NCI-H2107 (cell line): ENCODE data around the gene NAV2.

Experiments used
- DNase-seq: peaks from one replicate; lab custom pipeline; 2025; lab: John Stamatoyannopoulos, UW

NAV2 gene

DNA sequence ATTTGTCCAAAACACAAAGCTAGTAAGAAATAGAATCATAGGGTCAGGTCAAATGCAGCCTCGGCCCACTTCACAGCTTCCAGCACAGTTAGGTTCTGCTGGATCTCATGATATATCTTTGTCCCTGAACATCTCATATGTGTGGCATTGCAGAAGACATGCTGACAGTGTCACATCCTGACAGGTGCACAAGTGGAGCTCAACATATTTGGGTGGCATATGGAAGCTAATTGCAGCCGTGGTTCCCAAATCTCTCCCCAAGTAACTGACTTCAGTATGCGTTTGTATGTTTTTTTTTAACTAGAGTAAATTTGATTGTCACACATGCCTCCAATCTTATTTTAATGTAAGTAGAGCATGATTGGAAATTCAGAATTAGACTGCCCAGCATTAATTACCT, 33.4 kb downstream of the NAV2 start:
- no peak for DNase-seq

GRCh38 chr11:19747634-19748033, 35.0 kb downstream of the NAV2 start:
- DNase-seq, result no peak

DNA sequence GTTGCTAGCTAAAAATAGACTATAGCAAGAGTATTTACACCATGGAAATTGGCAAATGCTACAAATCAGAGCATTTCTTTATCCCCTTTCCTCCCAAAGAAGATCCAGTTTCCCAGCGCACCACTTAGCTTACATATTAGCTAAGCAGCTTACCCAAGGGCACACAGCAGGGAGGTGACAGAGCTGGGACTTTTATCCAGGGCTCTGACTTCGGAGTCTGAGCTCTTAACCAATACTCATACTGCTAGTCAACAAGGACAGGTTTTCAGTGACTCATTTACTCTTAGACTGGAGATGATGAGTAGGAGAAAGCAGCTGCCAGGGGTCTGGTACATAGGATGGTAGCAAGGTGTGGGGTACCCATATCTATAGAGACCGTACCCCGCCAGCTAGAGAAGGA, 38.4 kb downstream of the NAV2 start:
- DNase-seq, result no peak

GRCh38 chr11:19753451-19754106, 40.9 kb downstream of the NAV2 start:
- no peak for DNase-seq

DNA sequence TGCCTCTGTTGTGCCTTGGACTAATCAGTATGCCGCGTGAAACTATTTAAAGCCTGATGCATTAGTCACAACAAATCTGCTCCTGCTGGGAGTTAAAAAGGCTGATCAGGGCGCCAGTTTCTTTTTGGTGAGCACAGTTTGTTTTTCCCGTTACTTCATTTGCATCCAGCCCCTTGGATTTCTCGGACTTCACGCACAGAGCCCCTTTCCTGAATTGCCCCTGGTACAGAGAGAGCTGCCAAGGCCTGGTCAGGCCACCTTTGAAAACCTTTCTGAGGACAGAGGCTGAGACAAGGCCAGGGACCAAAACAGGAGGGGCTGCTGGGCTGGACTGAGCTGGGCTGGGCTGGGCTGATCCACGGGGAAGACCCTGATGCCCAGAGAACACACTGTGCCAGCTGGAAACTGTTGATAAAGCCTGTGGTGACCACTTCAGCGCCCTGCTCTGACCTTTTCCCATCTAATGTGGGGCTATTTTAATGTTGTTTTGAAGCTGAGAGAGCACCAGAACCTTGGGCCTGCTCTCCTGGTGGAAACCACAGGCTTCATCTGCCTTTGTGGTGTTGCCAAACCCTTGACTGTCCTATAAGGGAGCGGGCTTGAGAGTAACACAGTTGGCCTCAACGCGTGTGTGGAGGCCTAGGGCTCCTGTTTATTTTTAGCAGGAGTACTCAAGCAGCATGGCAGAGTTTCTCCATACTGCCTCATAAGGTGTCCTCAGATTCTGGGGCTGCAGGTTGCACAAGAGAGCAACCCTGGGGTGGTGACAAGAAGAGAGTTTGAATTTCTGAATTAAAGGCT, 44.2 kb downstream of the NAV2 start:
- no peak for DNase-seq

GRCh38 chr11:19759389-19759788, 46.8 kb downstream of the NAV2 start:
- DNase-seq, result no peak

- no peak for DNase-seq
Observed at GRCh38 chr11:19762266-19762665, 49.6 kb downstream of the NAV2 start.

DNA sequence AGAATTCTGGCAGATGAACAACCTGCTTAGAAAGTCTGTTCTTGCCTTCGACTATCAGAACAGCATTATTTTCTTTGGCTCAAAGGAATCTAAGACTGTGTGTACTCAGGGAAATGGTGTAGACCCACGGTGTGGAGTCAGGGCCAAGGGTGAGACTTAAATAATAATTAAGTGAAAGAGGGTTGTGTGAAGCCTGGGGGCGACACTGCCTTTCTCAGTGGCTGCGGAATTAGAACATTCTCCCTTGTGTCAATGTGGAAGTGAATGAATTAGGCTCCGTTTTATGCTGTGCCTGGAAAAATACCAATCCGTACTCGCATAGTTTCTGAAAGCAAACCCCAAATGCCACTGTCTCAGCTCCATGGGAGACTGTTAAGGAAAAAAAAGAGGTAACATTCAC, 50.7 kb downstream of the NAV2 start:
- no peak for DNase-seq

- no peak for DNase-seq
Observed at GRCh38 chr11:19766206-19766605, 53.6 kb downstream of the NAV2 start.

GRCh38 chr11:19766810-19767209, 54.2 kb downstream of the NAV2 start:
- DNase-seq, result no peak

GRCh38 chr11:19767627-19768151, 55.1 kb downstream of the NAV2 start:
- DNase-seq, result no peak

- no peak for DNase-seq
Observed at GRCh38 chr11:19768197-19768596, 55.6 kb downstream of the NAV2 start.

- no peak for DNase-seq
Observed at GRCh38 chr11:19768815-19769214, 56.2 kb downstream of the NAV2 start.

DNA sequence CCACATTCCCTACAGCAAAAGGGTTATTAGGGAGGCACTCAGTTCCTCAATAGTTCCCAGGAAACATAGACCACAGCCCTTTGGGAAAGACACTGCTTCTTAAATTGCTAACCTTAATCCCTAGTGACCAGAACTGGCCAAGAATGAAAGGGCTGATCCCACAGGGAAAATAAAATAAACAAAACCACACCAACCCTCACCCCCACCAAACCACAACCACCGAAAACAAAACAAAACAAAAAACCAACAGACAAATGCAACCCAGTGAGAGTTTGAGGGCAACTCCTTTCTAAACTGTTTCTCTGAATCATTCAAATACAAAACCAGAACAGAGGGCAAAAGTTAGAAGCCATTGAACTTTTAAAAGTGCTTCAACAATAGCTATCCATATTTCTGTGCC, 57.2 kb downstream of the NAV2 start:
- peak; percentile 46 for DNase-seq

DNA sequence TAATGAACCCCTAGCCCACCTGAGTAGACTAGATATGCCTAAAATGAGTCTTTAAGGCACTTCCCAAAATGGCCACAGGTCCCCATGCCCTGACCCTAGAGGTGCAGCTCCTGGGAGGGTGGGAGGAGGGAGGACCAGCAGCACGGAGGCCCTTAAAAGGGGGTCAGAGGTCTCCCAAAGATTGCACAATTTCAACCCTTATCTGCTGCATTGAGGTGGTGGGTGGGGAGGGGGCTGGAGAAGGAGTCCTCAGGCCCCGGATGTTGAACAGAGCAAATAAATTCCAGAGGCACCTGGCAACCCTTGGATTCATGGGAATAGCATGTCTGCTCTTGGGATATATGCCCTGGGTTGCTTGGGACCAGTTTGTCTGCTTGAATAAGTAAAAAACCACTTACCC, 57.6 kb downstream of the NAV2 start:
- no peak for DNase-seq

- DNase-seq, result no peak
Observed at GRCh38 chr11:19771463-19771862, 58.8 kb downstream of the NAV2 start.

DNA sequence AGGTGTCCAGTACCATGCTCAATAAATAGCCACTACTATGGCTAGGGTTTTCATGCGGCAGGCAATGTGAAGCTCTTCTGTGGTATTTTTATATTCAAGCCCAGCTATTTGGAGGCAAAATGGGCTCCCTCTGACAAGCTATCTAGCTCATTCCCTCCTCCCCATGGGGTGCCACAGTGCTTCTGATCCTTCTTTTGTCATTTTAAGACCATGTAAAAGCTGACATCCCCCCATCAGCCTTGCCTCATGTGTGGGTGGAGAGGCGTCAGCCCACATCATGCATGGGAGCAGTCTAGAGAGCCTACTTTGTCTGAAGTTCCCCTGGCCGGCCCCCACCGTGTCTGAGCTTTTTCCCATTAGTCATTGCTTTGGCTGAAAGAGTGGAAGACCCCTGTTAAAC, 59.8 kb downstream of the NAV2 start:
- DNase-seq, result no peak

DNA sequence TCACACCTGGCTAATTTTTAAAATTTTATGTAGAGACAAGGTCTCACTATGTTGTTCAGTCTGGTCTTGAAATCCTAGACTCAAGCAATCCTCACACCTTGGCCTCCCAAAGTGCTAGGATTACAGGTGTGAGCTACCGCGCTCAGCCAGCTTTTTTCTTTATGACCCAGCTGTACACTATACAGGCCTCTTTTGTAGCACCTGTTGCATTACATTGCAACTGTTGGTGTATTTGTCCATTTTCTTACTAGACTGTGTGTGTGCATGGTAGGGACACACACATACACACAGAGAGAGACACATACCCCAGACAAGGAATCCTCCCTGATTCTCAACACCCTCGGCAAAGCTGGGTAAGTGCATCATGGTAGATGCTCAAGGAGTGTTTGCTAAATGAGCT, 61.7 kb downstream of the NAV2 start:
- no peak for DNase-seq

DNA sequence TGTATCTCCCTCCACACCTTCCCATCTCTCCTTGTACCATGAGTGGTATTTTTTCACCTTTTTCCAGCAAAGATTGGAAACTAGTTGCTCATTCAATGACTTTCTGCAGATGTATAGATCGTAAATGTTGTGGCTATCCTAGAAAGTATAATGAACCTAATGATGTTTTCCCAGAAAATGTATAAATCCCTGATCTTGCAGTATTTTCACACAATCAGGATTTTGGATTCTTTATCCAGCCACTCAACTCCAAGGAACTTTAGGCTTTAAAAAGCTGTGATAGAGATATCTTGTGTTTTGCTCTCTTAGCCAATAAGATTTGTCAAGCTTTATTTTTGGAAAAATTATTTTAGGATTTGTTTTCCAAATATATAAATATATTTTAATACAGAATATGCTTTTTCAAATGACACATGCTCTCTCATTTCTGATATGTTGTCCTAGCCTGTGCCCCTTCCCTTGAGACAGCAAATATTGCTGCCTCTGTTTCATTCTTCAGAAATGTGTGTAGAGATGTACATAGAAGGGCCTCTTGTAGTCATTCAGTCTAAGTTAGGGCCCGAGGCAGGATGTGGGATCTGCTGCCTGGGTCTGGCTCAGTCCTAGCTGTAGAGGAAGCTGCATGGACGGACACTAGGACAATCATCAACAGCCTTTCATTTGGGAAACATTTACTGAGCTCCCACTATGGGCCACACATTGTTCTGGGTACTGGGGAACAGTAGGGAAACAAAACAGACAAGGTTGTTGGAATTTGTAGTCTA, 62.4 kb downstream of the NAV2 start:
- DNase-seq, result no peak

DNA sequence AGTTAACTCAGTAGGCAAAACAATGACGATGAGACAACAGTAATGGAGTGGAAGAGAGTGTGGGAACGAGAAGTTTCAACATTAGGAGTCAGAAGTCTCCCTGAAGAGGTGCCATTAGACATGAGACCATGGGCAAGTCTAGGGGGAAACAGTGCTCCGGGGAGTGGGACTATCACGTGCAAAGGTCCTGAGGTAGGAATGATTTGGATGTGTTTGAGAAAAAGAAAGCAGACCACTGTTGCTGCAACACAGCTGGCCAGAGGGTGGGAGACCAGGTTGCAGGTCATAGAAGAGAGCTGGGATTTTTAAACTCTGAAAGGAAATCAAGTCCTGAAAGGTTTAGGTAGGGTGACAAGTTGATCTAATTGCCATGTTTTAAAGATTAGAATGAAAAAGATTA, 63.0 kb downstream of the NAV2 start:
- DNase-seq, result no peak

- no peak for DNase-seq
Observed at GRCh38 chr11:19777039-19777376, 64.4 kb downstream of the NAV2 start.

GRCh38 chr11:19777377-19778102, 64.9 kb downstream of the NAV2 start:
- no peak for DNase-seq
